GM12878 (cell line): ENCODE measurements around the gene WWOX.

Experiments
- ASH2L ChIP-seq: fragments of 300-600, 200-600 bp; sonication (generic); IDR thresholded peaks from 2 replicates; pipeline ENCODE4 v1.6.1; 2017; ENCODE audit warnings: low read depth, mild to moderate bottlenecking, borderline replicate concordance
- FOXK2 ChIP-seq: fragments of 450-650 bp; IDR thresholded peaks from 2 replicates; pipeline ENCODE4 v1.6.1; 2017; ENCODE audit warnings: mild to moderate bottlenecking, moderate library complexity
- NFIC ChIP-seq: IDR thresholded peaks from 2 replicates; pipeline ENCODE4 v1.6.1; 2012; ENCODE audit warnings: low read depth, mild to moderate bottlenecking, inconsistent platforms, low read length, moderate library complexity
- POLR2A ChIP-seq: IDR thresholded peaks from 2 replicates; pipeline ENCODE4 v1.6.1; 2011; ENCODE audit warnings: low read depth, mild to moderate bottlenecking, low read length
- RCOR1 ChIP-seq: conservative IDR thresholded peaks from 2 replicates; pipeline ENCODE4 v1.6.1; 2012; ENCODE audit warnings: low read depth, low read length, improper control_type of control experiment
- RFX5 ChIP-seq: IDR thresholded peaks from 2 replicates; pipeline ENCODE4 v1.6.1; 2011; ENCODE audit warnings: low read depth, low read length, improper control_type of control experiment
- RUNX3 ChIP-seq: IDR thresholded peaks from 2 replicates; pipeline ENCODE4 v1.6.1; 2012; ENCODE audit warnings: low read length, inconsistent platforms
- TCF12 ChIP-seq: IDR thresholded peaks from 2 replicates; pipeline ENCODE4 v1.6.1; 2011; ENCODE audit warnings: low read depth, mild to moderate bottlenecking, low read length
- ZNF217 ChIP-seq: fragments of 450-650 bp; IDR thresholded peaks from 2 replicates; pipeline ENCODE4 v1.6.1; 2017; ENCODE audit warnings: antibody characterized with exemption, mild to moderate bottlenecking
- ZNF274 ChIP-seq: IDR thresholded peaks from one replicate; pipeline ENCODE4 v1.8.0; 2011; ENCODE audit not compliant: insufficient read length, insufficient read depth
- TF ChIP-seq, protein P1 (sequence below), 3 experiments: IDR thresholded peaks in 2 of 3; conservative IDR thresholded peaks in 1 of 3; 2 replicates each; pipeline ENCODE4 v1.5.1; 2011; ENCODE audit warnings: low read depth in 3 of 3, low read length in 3 of 3, mild to moderate bottlenecking in 3 of 3, control low read depth in 2 of 3, moderate library complexity in 2 of 3, inconsistent platforms in 1 of 3, mixed read lengths in 1 of 3; ENCODE audit not compliant: control insufficient read depth in 2 of 3, insufficient read depth in 1 of 3; ENCODE audit errors: extremely low read depth in 1 of 3
- TF ChIP-seq, protein P2 (sequence below): IDR thresholded peaks from 2 replicates; pipeline ENCODE4 v1.6.1; 2012; ENCODE audit warnings: low read depth, low read length, improper control_type of control experiment

DNA sequence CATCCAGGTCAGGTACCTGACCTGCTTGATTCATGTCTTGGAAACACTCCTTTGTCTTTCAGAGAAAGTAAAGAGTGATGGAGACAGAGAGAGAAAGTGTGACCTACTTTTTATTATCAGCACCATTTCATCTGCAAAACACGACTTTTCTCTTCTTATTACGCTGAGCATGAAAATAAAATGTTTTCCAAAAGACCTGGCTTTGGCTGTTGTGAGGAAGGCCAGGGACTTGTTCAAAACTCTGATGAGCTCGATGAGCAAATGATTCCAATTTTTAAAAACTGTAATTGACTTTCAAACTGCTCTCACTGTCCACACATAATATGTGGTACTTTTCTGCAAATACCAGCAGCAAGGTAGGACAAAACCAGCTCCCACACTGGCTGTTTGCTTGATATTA lies 821.2 kb downstream of the WWOX start:
- TF ChIP-seq RFX5 (no peak), FOXK2 (no peak), RUNX3 (no peak), NFIC (no peak), ZNF274 (no peak), RCOR1 (no peak), POLR2A (no peak), ASH2L (no peak), ZNF217 (no peak), TCF12 (no peak)
- TF ChIP-seq, protein P1, sequence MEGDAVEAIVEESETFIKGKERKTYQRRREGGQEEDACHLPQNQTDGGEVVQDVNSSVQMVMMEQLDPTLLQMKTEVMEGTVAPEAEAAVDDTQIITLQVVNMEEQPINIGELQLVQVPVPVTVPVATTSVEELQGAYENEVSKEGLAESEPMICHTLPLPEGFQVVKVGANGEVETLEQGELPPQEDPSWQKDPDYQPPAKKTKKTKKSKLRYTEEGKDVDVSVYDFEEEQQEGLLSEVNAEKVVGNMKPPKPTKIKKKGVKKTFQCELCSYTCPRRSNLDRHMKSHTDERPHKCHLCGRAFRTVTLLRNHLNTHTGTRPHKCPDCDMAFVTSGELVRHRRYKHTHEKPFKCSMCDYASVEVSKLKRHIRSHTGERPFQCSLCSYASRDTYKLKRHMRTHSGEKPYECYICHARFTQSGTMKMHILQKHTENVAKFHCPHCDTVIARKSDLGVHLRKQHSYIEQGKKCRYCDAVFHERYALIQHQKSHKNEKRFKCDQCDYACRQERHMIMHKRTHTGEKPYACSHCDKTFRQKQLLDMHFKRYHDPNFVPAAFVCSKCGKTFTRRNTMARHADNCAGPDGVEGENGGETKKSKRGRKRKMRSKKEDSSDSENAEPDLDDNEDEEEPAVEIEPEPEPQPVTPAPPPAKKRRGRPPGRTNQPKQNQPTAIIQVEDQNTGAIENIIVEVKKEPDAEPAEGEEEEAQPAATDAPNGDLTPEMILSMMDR (IDR thresholded peaks at IDR 0.05 in 2 of 3, conservative IDR thresholded peaks at IDR 0.05 in 1 of 3; ENCODE audit: control insufficient read depth in 2 of 3, extremely low read depth in 1 of 3, insufficient read depth in 1 of 3, low read depth in 3 of 3, low read length in 3 of 3) = no peak
- TF ChIP-seq, protein P2, sequence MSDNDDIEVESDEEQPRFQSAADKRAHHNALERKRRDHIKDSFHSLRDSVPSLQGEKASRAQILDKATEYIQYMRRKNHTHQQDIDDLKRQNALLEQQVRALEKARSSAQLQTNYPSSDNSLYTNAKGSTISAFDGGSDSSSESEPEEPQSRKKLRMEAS = no peak
